Measurements from ENCODE around the gene SCN4B.

DNA sequence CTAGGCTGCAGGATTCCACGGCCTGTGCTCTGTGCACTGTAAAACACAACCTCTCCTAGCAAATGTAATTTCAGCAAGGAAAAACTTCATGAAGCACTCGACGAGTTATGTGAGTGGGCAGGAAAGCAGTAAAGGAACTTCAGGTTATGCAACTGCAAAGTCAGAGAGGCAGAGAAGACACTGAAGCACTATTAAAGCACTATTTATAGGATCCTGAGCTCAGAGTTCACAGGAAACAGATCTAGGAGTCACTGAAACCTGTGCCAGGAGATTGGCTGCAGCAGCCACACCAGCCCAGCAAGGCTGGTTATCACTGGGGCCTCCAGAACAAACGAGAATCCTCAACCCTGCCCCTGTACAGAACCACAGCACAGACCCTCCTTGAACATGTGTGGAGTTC lies 68.4 kb downstream of the SCN4B start:
- TF ChIP-seq CTCF (conservative IDR thresholded peaks at IDR 0.05): no peak
- no peak for TF ChIP-seq EZH2 (IDR thresholded peaks at IDR 0.05; ENCODE audit: low read depth)

Measured in PC-9 (cell line).